HepG2 (cell line): ENCODE measurements around the gene NT5C2. TPM values are rescaled to one million over a fixed set of nuclear protein-coding genes. Genes with fewer than 3 reads are reported as not detected.
A peak's percentile ranks its signal among the peaks of the same experiment; 100 is the strongest.

ENCODE experiments used
- ARNT2 ChIP-seq: sonication (generic); formaldehyde crosslinking; IDR thresholded peaks from 2 replicates; pipeline ENCODE4 v1.8.0; 2022; ENCODE audit warnings: mild to moderate bottlenecking, low read depth, missing genetic modification reagents, moderate library complexity
- HDAC1 ChIP-seq: sonication (generic); formaldehyde crosslinking; IDR thresholded peaks from 2 replicates; pipeline ENCODE4 v1.5.1; 2020; ENCODE audit warnings: mild to moderate bottlenecking, missing genetic modification reagents
- KMT2B ChIP-seq: IDR thresholded peaks from 2 replicates; pipeline ENCODE4 v1.6.1; 2016; ENCODE audit warnings: missing genetic modification reagents, missing compliant biosample characterization
- MTA1 ChIP-seq: sonication (generic); formaldehyde crosslinking; IDR thresholded peaks from 2 replicates; pipeline ENCODE4 v1.4.0; 2020; ENCODE audit warnings: missing genetic modification reagents, mild to moderate bottlenecking, borderline replicate concordance
- MTF2 ChIP-seq: sonication (generic); formaldehyde crosslinking; IDR thresholded peaks from 2 replicates; pipeline ENCODE4 v1.5.0; 2020; ENCODE audit warnings: missing genetic modification reagents, borderline replicate concordance
- MYC ChIP-seq: sonication (generic); formaldehyde crosslinking; IDR thresholded peaks from 2 replicates; pipeline ENCODE4 v1.9.0; 2021; ENCODE audit warnings: missing genetic modification reagents, borderline replicate concordance
- NKX3-1 ChIP-seq: sonication (generic); formaldehyde crosslinking; IDR thresholded peaks from 2 replicates; pipeline ENCODE4 v1.5.0; 2020; ENCODE audit warnings: missing genetic modification reagents
- NR2F2 ChIP-seq: IDR thresholded peaks from 2 replicates; pipeline ENCODE4 v1.6.1; 2012; ENCODE audit warnings: low read depth, inconsistent platforms, borderline replicate concordance
- PBX3 ChIP-seq: sonication (generic); formaldehyde crosslinking; IDR thresholded peaks from 2 replicates; pipeline ENCODE4 v1.8.1; 2023; ENCODE audit warnings: missing genetic modification reagents, inconsistent platforms, borderline replicate concordance
- POLR2A ChIP-seq, 2 experiments: IDR thresholded peaks; 2 replicates each; pipeline ENCODE4 v1.6.1; 2011; ENCODE audit warnings: low read depth in 2 of 2, low read length in 2 of 2, mild to moderate bottlenecking in 1 of 2, moderate library complexity in 1 of 2; ENCODE audit not compliant: insufficient read depth in 1 of 2
- SNRNP70 ChIP-seq: fragments of 200-400 bp; formaldehyde crosslinking; IDR thresholded peaks from 2 replicates; pipeline ENCODE4 v1.6.1; 2017; ENCODE audit warnings: mild to moderate bottlenecking, low read depth, low read length, moderate library complexity
- SP1 ChIP-seq, 2 experiments: fragments of 450-650 bp in 1 of 2; sonication (generic) in 1 of 2; formaldehyde crosslinking in 1 of 2; IDR thresholded peaks; 2 replicates each; pipeline versions ENCODE4 v1.4.0 to v1.6.1; 2016 to 2020; ENCODE audit warnings: missing genetic modification reagents in 1 of 2
- TCF7L2 ChIP-seq: IDR thresholded peaks from 2 replicates; pipeline ENCODE4 v1.6.1; 2011; ENCODE audit warnings: mild to moderate bottlenecking, low read depth, low read length, moderate library complexity
- ZBTB14 ChIP-seq: sonication (generic); formaldehyde crosslinking; IDR thresholded peaks from 2 replicates; pipeline ENCODE4 v1.4.0; 2020; ENCODE audit warnings: missing genetic modification reagents
- ZNF101 ChIP-seq: sonication (generic); formaldehyde crosslinking; IDR thresholded peaks from 2 replicates; pipeline ENCODE4 v1.4.0; 2020; ENCODE audit warnings: mild to moderate bottlenecking, low read depth, missing genetic modification reagents, borderline replicate concordance
- ZNF12 ChIP-seq: sonication (generic); formaldehyde crosslinking; IDR thresholded peaks from 2 replicates; pipeline ENCODE4 v1.5.0; 2020; ENCODE audit warnings: missing genetic modification reagents
- ZNF235 ChIP-seq: sonication (generic); formaldehyde crosslinking; IDR thresholded peaks from 2 replicates; pipeline ENCODE4 v1.8.1; 2023; ENCODE audit warnings: mild to moderate bottlenecking, missing genetic modification reagents, borderline replicate concordance
- ZNF432 ChIP-seq: sonication (generic); formaldehyde crosslinking; IDR thresholded peaks from 2 replicates; pipeline ENCODE4 v1.5.0; 2020; ENCODE audit warnings: missing genetic modification reagents, mild to moderate bottlenecking, borderline replicate concordance
- ZNF543 ChIP-seq: sonication (generic); formaldehyde crosslinking; IDR thresholded peaks from 2 replicates; pipeline ENCODE4 v1.4.0; 2020; ENCODE audit warnings: mild to moderate bottlenecking, missing genetic modification reagents
- ZNF562 ChIP-seq: sonication (generic); formaldehyde crosslinking; IDR thresholded peaks from 2 replicates; pipeline ENCODE4 v1.8.0; 2022; ENCODE audit warnings: missing genetic modification reagents, borderline replicate concordance
- ZNF672 ChIP-seq: sonication (generic); formaldehyde crosslinking; IDR thresholded peaks from 2 replicates; pipeline ENCODE4 v1.8.1; 2022; ENCODE audit warnings: missing genetic modification reagents
- ZNF678 ChIP-seq: sonication (generic); formaldehyde crosslinking; IDR thresholded peaks from 2 replicates; pipeline ENCODE4 v1.4.0; 2020; ENCODE audit warnings: mild to moderate bottlenecking, missing genetic modification reagents
- ZNF761 ChIP-seq: sonication (generic); formaldehyde crosslinking; conservative IDR thresholded peaks from 2 replicates; pipeline ENCODE4 v1.4.0; 2020; ENCODE audit warnings: mild to moderate bottlenecking, missing genetic modification reagents
- ZSCAN25 ChIP-seq: sonication (generic); formaldehyde crosslinking; IDR thresholded peaks from 2 replicates; pipeline ENCODE4 v1.8.0; 2022; ENCODE audit warnings: mild to moderate bottlenecking, missing genetic modification reagents
- polyA plus RNA-seq, 8 experiments: library from polyadenylated mRNA; depleted of rRNA in 3 of 8; stranded (reverse) in 7 of 8; unstranded in 1 of 8; fragments of >200 nt; fragmentation: Illumina TruSeq in 4 of 8; extraction: Trizol in 4 of 8; gene quantifications; 2 replicates each; pipeline versions ENCODE4 v1.2.1 to v1.2.3, GENCODE V29; 2011 to 2016; ENCODE audit warnings: low read depth in 4 of 8, missing spikeins in 1 of 8, mixed read lengths in 1 of 8; ENCODE audit not compliant: insufficient read depth in 1 of 8
- total RNA-seq, 5 experiments: library from RNA; depleted of rRNA; stranded (reverse); fragments of >200 nt; fragmentation: Illumina TruSeq; extraction: Trizol; gene quantifications; 2 replicates each; pipeline ENCODE4 v1.2.3, GENCODE V29; 2016; ENCODE audit warnings: low read depth in 1 of 5
- TF ChIP-seq, protein P1 (sequence below): sonication (generic); formaldehyde crosslinking; IDR thresholded peaks from 2 replicates; pipeline ENCODE4 v1.4.0; 2020; ENCODE audit warnings: mild to moderate bottlenecking, missing genetic modification reagents
- TF ChIP-seq, protein P2 (sequence below): sonication (generic); formaldehyde crosslinking; IDR thresholded peaks from 2 replicates; pipeline ENCODE4 v1.5.0; 2020; ENCODE audit warnings: missing genetic modification reagents

NT5C2 gene
- total and polyA plus RNA-seq, 2 of the 13 experiments (the other 11 are each of a cell fraction or from before 2014, with no cell fraction given): 40.6 to 55.2 TPM

- TF ChIP-seq TCF7L2: no peak
- no peak for TF ChIP-seq PBX3 (CRISPR knock-in tag)
- TF ChIP-seq ARNT2 (CRISPR knock-in tag): no peak
- peak; percentile 39; the same call in 1 of the 2 replicates for TF ChIP-seq NR2F2
- no peak for TF ChIP-seq ZNF562 (CRISPR knock-in tag)
- TF ChIP-seq KMT2B (CRISPR knock-in tag): no peak
- TF ChIP-seq ZNF672 (CRISPR knock-in tag): no peak
- TF ChIP-seq HDAC1 (CRISPR knock-in tag): peak; percentile 59; the same call in 1 of the 2 replicates
- TF ChIP-seq, protein P1, sequence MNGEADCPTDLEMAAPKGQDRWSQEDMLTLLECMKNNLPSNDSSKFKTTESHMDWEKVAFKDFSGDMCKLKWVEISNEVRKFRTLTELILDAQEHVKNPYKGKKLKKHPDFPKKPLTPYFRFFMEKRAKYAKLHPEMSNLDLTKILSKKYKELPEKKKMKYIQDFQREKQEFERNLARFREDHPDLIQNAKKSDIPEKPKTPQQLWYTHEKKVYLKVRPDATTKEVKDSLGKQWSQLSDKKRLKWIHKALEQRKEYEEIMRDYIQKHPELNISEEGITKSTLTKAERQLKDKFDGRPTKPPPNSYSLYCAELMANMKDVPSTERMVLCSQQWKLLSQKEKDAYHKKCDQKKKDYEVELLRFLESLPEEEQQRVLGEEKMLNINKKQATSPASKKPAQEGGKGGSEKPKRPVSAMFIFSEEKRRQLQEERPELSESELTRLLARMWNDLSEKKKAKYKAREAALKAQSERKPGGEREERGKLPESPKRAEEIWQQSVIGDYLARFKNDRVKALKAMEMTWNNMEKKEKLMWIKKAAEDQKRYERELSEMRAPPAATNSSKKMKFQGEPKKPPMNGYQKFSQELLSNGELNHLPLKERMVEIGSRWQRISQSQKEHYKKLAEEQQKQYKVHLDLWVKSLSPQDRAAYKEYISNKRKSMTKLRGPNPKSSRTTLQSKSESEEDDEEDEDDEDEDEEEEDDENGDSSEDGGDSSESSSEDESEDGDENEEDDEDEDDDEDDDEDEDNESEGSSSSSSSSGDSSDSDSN (CRISPR knock-in tag): no peak
- no peak for TF ChIP-seq MTF2 (CRISPR knock-in tag)
- TF ChIP-seq, protein P2, sequence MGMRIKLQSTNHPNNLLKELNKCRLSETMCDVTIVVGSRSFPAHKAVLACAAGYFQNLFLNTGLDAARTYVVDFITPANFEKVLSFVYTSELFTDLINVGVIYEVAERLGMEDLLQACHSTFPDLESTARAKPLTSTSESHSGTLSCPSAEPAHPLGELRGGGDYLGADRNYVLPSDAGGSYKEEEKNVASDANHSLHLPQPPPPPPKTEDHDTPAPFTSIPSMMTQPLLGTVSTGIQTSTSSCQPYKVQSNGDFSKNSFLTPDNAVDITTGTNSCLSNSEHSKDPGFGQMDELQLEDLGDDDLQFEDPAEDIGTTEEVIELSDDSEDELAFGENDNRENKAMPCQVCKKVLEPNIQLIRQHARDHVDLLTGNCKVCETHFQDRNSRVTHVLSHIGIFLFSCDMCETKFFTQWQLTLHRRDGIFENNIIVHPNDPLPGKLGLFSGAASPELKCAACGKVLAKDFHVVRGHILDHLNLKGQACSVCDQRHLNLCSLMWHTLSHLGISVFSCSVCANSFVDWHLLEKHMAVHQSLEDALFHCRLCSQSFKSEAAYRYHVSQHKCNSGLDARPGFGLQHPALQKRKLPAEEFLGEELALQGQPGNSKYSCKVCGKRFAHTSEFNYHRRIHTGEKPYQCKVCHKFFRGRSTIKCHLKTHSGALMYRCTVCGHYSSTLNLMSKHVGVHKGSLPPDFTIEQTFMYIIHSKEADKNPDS (CRISPR knock-in tag): no peak
- TF ChIP-seq ZNF761 (CRISPR knock-in tag): no peak
- TF ChIP-seq NKX3-1 (CRISPR knock-in tag): no peak
- no peak for TF ChIP-seq ZSCAN25 (CRISPR knock-in tag)
- no peak for TF ChIP-seq SP1 (IDR thresholded peaks at IDR 0.05)
- TF ChIP-seq SP1 (CRISPR knock-in tag; IDR thresholded peaks at IDR 0.05): no peak
- TF ChIP-seq ZNF543 (CRISPR knock-in tag): no peak
- no peak; the same call in 1 of the 2 replicates for TF ChIP-seq MTA1 (CRISPR knock-in tag)
- no peak for TF ChIP-seq ZNF678 (CRISPR knock-in tag)
- no peak for TF ChIP-seq SNRNP70
- TF ChIP-seq ZBTB14 (CRISPR knock-in tag): no peak
- no peak for TF ChIP-seq ZNF12 (CRISPR knock-in tag)
- TF ChIP-seq ZNF101 (CRISPR knock-in tag): no peak
- no peak for TF ChIP-seq ZNF432 (CRISPR knock-in tag)
- TF ChIP-seq MYC (CRISPR knock-in tag): no peak
- no peak for TF ChIP-seq POLR2A (IDR thresholded peaks at IDR 0.05; ENCODE audit: insufficient read depth in 1 of 2, low read depth in 2 of 2, low read length in 2 of 2)
- TF ChIP-seq ZNF235 (CRISPR knock-in tag): no peak
These were observed 38.0 kb upstream of the NT5C2 start (continued) for GRCh38 chr10:103231047-103231551.
